K562 (cell line): ENCODE measurements around the gene TUBA4B. TPM values are rescaled to one million over a fixed set of nuclear protein-coding genes. Genes with fewer than 3 reads are reported as not detected.

Source experiments
- ATF7 ChIP-seq: fragments of 450-650 bp; IDR thresholded peaks from 2 replicates; pipeline ENCODE4 v1.7.1; 2014; ENCODE audit warnings: mild to moderate bottlenecking, moderate library complexity
- C11orf30 ChIP-seq: fragments of 450-650 bp; IDR thresholded peaks from 2 replicates; pipeline ENCODE4 v1.6.1; 2016; ENCODE audit warnings: low read depth, mild to moderate bottlenecking
- CREB3L1 ChIP-seq: fragments of 450-650 bp; IDR thresholded peaks from 2 replicates; pipeline ENCODE4 v1.6.1; 2014; ENCODE audit warnings: low read depth, mild to moderate bottlenecking, moderate library complexity, borderline replicate concordance
- CTCF ChIP-seq, 3 experiments: IDR thresholded peaks in 2 of 3; conservative IDR thresholded peaks in 1 of 3; 2 replicates each; pipeline ENCODE4 v1.5.1; 2011 to 2012; ENCODE audit warnings: low read length in 3 of 3, mild to moderate bottlenecking in 3 of 3, control low read depth in 2 of 3, improper control_type of control experiment in 1 of 3, inconsistent platforms in 1 of 3, low read depth in 1 of 3, mixed read lengths in 1 of 3, moderate library complexity in 1 of 3; ENCODE audit not compliant: insufficient read depth in 2 of 3
- DLX4 ChIP-seq: fragments of 250-450 bp; sonication (Bioruptor Pico); IDR thresholded peaks from 2 replicates; pipeline ENCODE4 v1.6.1; 2021; ENCODE audit warnings: mild to moderate bottlenecking
- FIP1L1 ChIP-seq: fragments of 200-400 bp; formaldehyde crosslinking; IDR thresholded peaks from 2 replicates; pipeline ENCODE4 v1.6.1; 2018; ENCODE audit warnings: mild to moderate bottlenecking, low read depth, low read length; ENCODE audit not compliant: poor library complexity, severe bottlenecking
- FOS ChIP-seq: IDR thresholded peaks from 3 replicates; pipeline ENCODE4 v1.6.1; 2011; ENCODE audit not compliant: insufficient read length; ENCODE audit errors: extremely low read depth
- PML ChIP-seq: IDR thresholded peaks from 2 replicates; pipeline ENCODE4 v1.6.1; 2012; ENCODE audit warnings: low read length, inconsistent platforms
- POLR2B ChIP-seq: fragments of 450-650 bp; IDR thresholded peaks from 2 replicates; pipeline ENCODE4 v1.6.1; 2018; ENCODE audit warnings: low read depth; ENCODE audit not compliant: partially characterized antibody
- VEZF1 ChIP-seq: fragments of 200-800 bp; sonication (Bioruptor generic); IDR thresholded peaks from 2 replicates; pipeline ENCODE4 v1.6.1; 2017; ENCODE audit warnings: missing genetic modification characterization, missing compliant biosample characterization
- ZBTB11 ChIP-seq, 3 experiments: fragments of 200-800 bp in 1 of 3; fragments of 250-450 bp in 1 of 3; fragments of 450-650 bp in 1 of 3; sonication (Bioruptor Pico) in 1 of 3; sonication (Bioruptor generic) in 1 of 3; formaldehyde crosslinking in 1 of 3; IDR thresholded peaks; 2 replicates each; pipeline versions ENCODE4 v1.6.1 to v1.8.0; 2016 to 2022; ENCODE audit warnings: mild to moderate bottlenecking in 2 of 3, missing genetic modification characterization in 2 of 3, missing compliant biosample characterization in 1 of 3, moderate library complexity in 1 of 3
- ZNF395 ChIP-seq: fragments of 200-800 bp; sonication (Bioruptor generic); IDR thresholded peaks from 2 replicates; pipeline ENCODE4 v1.6.1; 2017; ENCODE audit warnings: missing genetic modification characterization, missing compliant biosample characterization
- ZNF583 ChIP-seq: fragments of 250-450 bp; sonication (Bioruptor Pico); IDR thresholded peaks from 2 replicates; pipeline ENCODE4 v1.4.0; 2020
- polyA plus RNA-seq, 8 experiments: library from polyadenylated mRNA; depleted of rRNA in 4 of 8; stranded (reverse) in 5 of 8; unstranded in 3 of 8; fragments of >200 nt; fragmentation: Nextera tagmentation in 2 of 8; fragmentation: Illumina TruSeq in 1 of 8; extraction: Ambion mirVana in 2 of 8; extraction: Trizol in 1 of 8; gene quantifications; 2 replicates each; pipeline versions ENCODE4 v1.2.1 to v1.2.3, GENCODE V29; 2011 to 2014; ENCODE audit warnings: inconsistent platforms in 1 of 8, missing spikeins in 1 of 8
- total RNA-seq, 7 experiments: library from RNA; depleted of rRNA in 6 of 7; stranded (reverse); fragments of >200 nt in 6 of 7; fragmentation: Illumina TruSeq in 2 of 7; extraction: Trizol in 2 of 7; gene quantifications; 2 replicates each; pipeline versions ENCODE4 v1.2.1 to v1.2.3, GENCODE V29; 2011 to 2021; ENCODE audit warnings: low replicate concordance in 1 of 7

The TUBA4B gene
- total and polyA plus RNA-seq, 9 of the 15 experiments (the other 6 are each of a cell fraction or from before 2014, with no cell fraction given): 0.04 TPM; not detected in 8

- TF ChIP-seq DLX4 (no peak), FIP1L1 (peak; percentile 62), VEZF1 (CRISPR knock-in tag) (peak; percentile 38), PML (peak; percentile 61; the same call in 1 of the 2 replicates), POLR2B (peak; percentile 81), CTCF (IDR thresholded peaks at IDR 0.05 in 2 of 3, conservative IDR thresholded peaks at IDR 0.05 in 1 of 3; ENCODE audit: insufficient read depth in 2 of 3, low read depth in 1 of 3, low read length in 3 of 3) (no peak; a peak in 1 of 6 replicates), CREB3L1 (0 out of 2 replicates have a peak, but pooled peaks have one; percentile 21), ZNF583 (CRISPR knock-in tag) (0 out of 2 replicates have a peak, but pooled peaks have one; percentile 49), C11orf30 (peak; percentile 55), ZBTB11 (CRISPR knock-in tag; IDR thresholded peaks at IDR 0.05) (peak in 1 of 3 experiments; percentile 77; a peak in 2 of 6 replicates), ATF7 (peak; percentile 65; the same call in 1 of the 2 replicates), FOS (peak; percentile 94), ZNF395 (CRISPR knock-in tag) (peak; percentile 93)
These were observed 23.6 kb upstream of the TUBA4B start, which contains the start of the genes ANKZF1 and ATG9A (continued) for GRCh38 chr2:219229305-219230058.
